T-cell (primary cell): ENCODE measurements around the gene TTC9C. TPM values are rescaled to one million over a fixed set of nuclear protein-coding genes. Genes with fewer than 3 reads are reported as not detected.

Source experiments
- ATAC-seq, 4 experiments: fragments of 200-7000 bp in 3 of 4; fragments of 150-1000 bp in 1 of 4; cut with Tn5 transposase; replicated peaks in 1 of 4; 1 replicate in 3 of 4; 2 replicates in 1 of 4; pipeline ENCODE4 v1.10.0; 2021; ENCODE audit warnings: moderate library complexity in 3 of 4, mild to moderate bottlenecking in 2 of 4, moderate number of reproducible peaks in 1 of 4
- CTCF ChIA-PET, 2 donors: fragments of 300-600 bp; sonication (Branson Sonifier 250); formaldehyde crosslinking; loops; one replicate each; lab custom pipeline; 2022; ENCODE audit warnings: antibody characterized with exemption in 2 of 2; lab: Charles Lee
- POLR2A ChIA-PET, 2 donors: fragments of 300-600 bp; sonication (Branson Sonifier 250); formaldehyde crosslinking; loops; one replicate each; lab custom pipeline; 2022; ENCODE audit warnings: antibody characterized with exemption in 2 of 2; lab: Charles Lee
- DNase-seq, 35 experiments: peaks; one replicate each; pipeline versions ENCODE4 v3.0.0 to v3.0.0-alpha.2; 2013 to 2023
- H3K27ac ChIP-seq: one replicate; pipeline ENCODE4 v1.5.1; 2013; ENCODE audit warnings: low read length
- H3K27me3 ChIP-seq, 2 experiments: replicated peaks in 1 of 2; 1 replicate in 1 of 2; 2 replicates in 1 of 2; pipeline versions ENCODE4 v1.6.1 to v1.7.0; 2013; ENCODE audit warnings: low read length in 1 of 2, mixed read lengths in 1 of 2; ENCODE audit not compliant: control insufficient read depth in 2 of 2, insufficient read depth in 2 of 2; ENCODE audit errors: extremely low read depth in 1 of 2
- H3K36me3 ChIP-seq, 2 donors: 1 replicate in 1 of 2; 2 replicates in 1 of 2; pipeline versions ENCODE4 v1.6.1 to v1.7.0; 2013; ENCODE audit warnings: low read length in 1 of 2; ENCODE audit not compliant: control insufficient read depth in 2 of 2, insufficient read depth in 1 of 2; ENCODE audit errors: extremely low read depth in 1 of 2
- H3K4me1 ChIP-seq, 2 experiments: 1 replicate in 1 of 2; 2 replicates in 1 of 2; pipeline versions ENCODE4 v1.6.1 to v1.7.0; 2013; ENCODE audit warnings: low read length in 2 of 2, mixed read lengths in 1 of 2; ENCODE audit not compliant: insufficient read depth in 2 of 2, control insufficient read depth in 1 of 2; ENCODE audit errors: extremely low read depth in 1 of 2
- H3K4me3 ChIP-seq, 2 donors: 1 replicate in 1 of 2; 2 replicates in 1 of 2; pipeline versions ENCODE4 v1.5.1 to v1.7.0; 2013; ENCODE audit warnings: mild to moderate bottlenecking in 2 of 2, low read length in 1 of 2, moderate library complexity in 1 of 2; ENCODE audit not compliant: control insufficient read depth in 1 of 2; ENCODE audit errors: extremely low read depth in 1 of 2
- H3K9me3 ChIP-seq: 2 replicates; pipeline ENCODE4 v1.7.0; 2013
- H3K27ac Mint-ChIP-seq, 2 donors: one replicate each; pipeline ENCODE4 v1.8.0; 2020 to 2021; ENCODE audit warnings: mild to moderate bottlenecking in 2 of 2, mixed read lengths in 2 of 2
- H3K27me3 Mint-ChIP-seq, 2 donors: one replicate each; pipeline ENCODE4 v1.8.0; 2021 to 2022; ENCODE audit warnings: mixed read lengths in 2 of 2
- H3K36me3 Mint-ChIP-seq: one replicate; pipeline ENCODE4 v1.8.0; 2021; ENCODE audit warnings: mixed read lengths
- H3K4me1 Mint-ChIP-seq, 3 donors: one replicate each; pipeline ENCODE4 v1.8.0; 2020 to 2022; ENCODE audit warnings: mixed read lengths in 3 of 3, mild to moderate bottlenecking in 1 of 3
- H3K4me3 Mint-ChIP-seq, 3 donors: one replicate each; pipeline ENCODE4 v1.8.0; 2020 to 2022; ENCODE audit warnings: mild to moderate bottlenecking in 3 of 3, mixed read lengths in 3 of 3, moderate library complexity in 3 of 3
- H3K9me3 Mint-ChIP-seq, 3 donors: one replicate each; pipeline ENCODE4 v1.8.0; 2020 to 2022; ENCODE audit warnings: mixed read lengths in 3 of 3
- WGBS: methylation state at CpG from one replicate; pipeline ENCODE4 v1.1.5; 2013; ENCODE audit warnings: missing lambda C conversion rate; ENCODE audit not compliant: insufficient coverage; 5-methylcytosine and 5-hydroxymethylcytosine counted together
- total RNA-seq, 35 experiments: library from RNA in 6 of 35; stranded (reverse) in 6 of 35; fragments of 120-200 nt in 1 of 35; gene quantifications; one replicate each; pipeline versions ENCODE4 v1.2.1 to v1.2.4 and lab custom pipeline; 2013 to 2026

TTC9C gene
- total RNA-seq, 5 donors from 2014 or later (not counting 1 experiment from before 2014, with no cell fraction given), result 15.4 to 54.5 (median 44.6) TPM

- Mint-ChIP-seq H3K9me3 (no peaks in the 10 kb centered on the region), H3K27me3 (no peaks in the 10 kb centered on the region), H3K4me3 (peak within 1 kb of the TSS; percentile 88 to 94 (median 92)), H3K4me1 (peaks cover 21 to 28% (median 27%) of the 10 kb centered on the region in 3 donors), H3K27ac (peak within 1 kb of the TSS; percentile 94 to 95), H3K36me3 (peaks cover 11% of the 10 kb centered on the region)
- Histone ChIP-seq H3K9me3 (no peaks in the 10 kb centered on the region), H3K27me3 (no peaks in the 10 kb centered on the region), H3K27ac (peak within 1 kb of the TSS; percentile 77), H3K4me1 (peaks cover 8 to 26% of the 10 kb centered on the region in 2 experiments), H3K4me3 (peak within 1 kb of the TSS; percentile 67 to 82), H3K36me3 (peaks cover 4 to 23% of the 10 kb centered on the region in 2 donors)
- WGBS, result under 1% methylated on average over 30 of the region's 60 CpGs
- CTCF ChIA-PET, result interaction anchor here (0.5 to 2.6 kb wide), 9 partner anchors 10 to 110 kb away, joined by 3 to 9 read pairs (median 4); partner anchors contain the start of genes POLR2G (in 2 of the 2), TMEM223 (in 1 of the 2) and ZBTB3 (in 1 of the 2)
- peak; percentile 71 to 91 (median 82) for DNase-seq
- ATAC-seq, result peak; percentile 85 to 89 (median 89)
- POLR2A ChIA-PET, result interaction anchor here (0.5 to 1.0 kb wide), 9 partner anchors 15 to 166 kb away, joined by 3 to 11 read pairs (median 4); no protein-coding TSS in a partner anchor
Observed at GRCh38 chr11:62771144-62772021, 43.1 kb downstream of the TTC9C start, which contains the start of gene TAF6L. TSS of gene TAF6L (plus strand) at chr11:62771396. CDS start at chr11:62775784, 4,388 bp downstream.

GRCh38 chr11:62774407-62774806, 46.1 kb downstream of the TTC9C start:
- no peaks in the 10 kb centered on the region for H3K27me3 Mint-ChIP-seq
- 92% methylated on average over 4 of the region's 6 CpGs for WGBS
- H3K27ac Mint-ChIP-seq, result no peak overlapping the region
- no peak overlapping the region for H3K4me3 ChIP-seq
- no peak overlapping the region for H3K4me3 Mint-ChIP-seq
- no peak overlapping the region for H3K27ac ChIP-seq
- CTCF ChIA-PET, result interaction anchor here (0.6 to 1.1 kb wide), 5 partner anchors 12 to 194 kb away, joined by 3 to 9 read pairs (median 5); no protein-coding TSS in a partner anchor
- no peaks in the 10 kb centered on the region for H3K9me3 Mint-ChIP-seq
- DNase-seq (no peak), ATAC-seq (no peak)
- H3K36me3 ChIP-seq, result peaks cover 12 to 20% of the 10 kb centered on the region in 2 donors
- H3K27me3 ChIP-seq, result no peaks in the 10 kb centered on the region
- peaks cover 20% of the 10 kb centered on the region for H3K36me3 Mint-ChIP-seq
- POLR2A ChIA-PET, result interaction anchor here in 1 of 2 donors (0.7 kb wide), 1 partner anchor 33 kb away, joined by 8 read pairs; no protein-coding TSS in a partner anchor
- peaks cover 24 to 33% (median 27%) of the 10 kb centered on the region in 3 donors for H3K4me1 Mint-ChIP-seq
- no peaks in the 10 kb centered on the region for H3K9me3 ChIP-seq
- peaks cover 8 to 35% of the 10 kb centered on the region in 2 experiments for H3K4me1 ChIP-seq

- Mint-ChIP-seq H3K4me1 (peaks cover 13 to 21% (median 16%) of the 10 kb centered on the region in 3 donors), H3K9me3 (no peaks in the 10 kb centered on the region), H3K4me3 (no peak overlapping the region), H3K27ac (no peak overlapping the region), H3K36me3 (peaks cover 20% of the 10 kb centered on the region), H3K27me3 (no peaks in the 10 kb centered on the region)
- Histone ChIP-seq H3K9me3 (no peaks in the 10 kb centered on the region), H3K27me3 (no peaks in the 10 kb centered on the region), H3K4me3 (no peak overlapping the region), H3K36me3 (peaks cover 12 to 20% of the 10 kb centered on the region in 2 donors), H3K4me1 (peaks cover 5 to 24% of the 10 kb centered on the region in 2 experiments), H3K27ac (no peak overlapping the region)
- DNase-seq, result no peak
- POLR2A ChIA-PET, result interaction anchor here (0.5 to 0.7 kb wide), 5 partner anchors 19 to 184 kb away, joined by 3 to 8 read pairs (median 3); partner anchors contain the start of gene TUT1 (in 1 of the 2)
- no peak for ATAC-seq
- 98% methylated on average over 11 of the region's 17 CpGs for WGBS
- CTCF ChIA-PET, result interaction anchor here (0.5 to 0.7 kb wide), 3 partner anchors 45 to 91 kb away, joined by 3 to 4 read pairs (median 3); no protein-coding TSS in a partner anchor
Observed at GRCh38 chr11:62775646-62776045, 47.4 kb downstream of the TTC9C start.

- DNase-seq (no peak), ATAC-seq (peak in 1 of 4 experiments; percentile 19)
- H3K27ac Mint-ChIP-seq, result peak overlapping the region; percentile 3 to 68
- Histone ChIP-seq H3K27ac (no peak overlapping the region), H3K36me3 (peaks cover 16 to 24% of the 10 kb centered on the region in 2 donors), H3K27me3 (no peaks in the 10 kb centered on the region), H3K4me3 (no peak overlapping the region), H3K4me1 (peaks cover 0 to 12% of the 10 kb centered on the region in 2 experiments), H3K9me3 (no peaks in the 10 kb centered on the region)
- WGBS, result 53% methylated on average over 2 of the region's 2 CpGs
- POLR2A ChIA-PET, result no interaction called here
- H3K4me3 Mint-ChIP-seq, result no peak overlapping the region
- no peaks in the 10 kb centered on the region for H3K27me3 Mint-ChIP-seq
- H3K36me3 Mint-ChIP-seq, result peaks cover 20% of the 10 kb centered on the region
- H3K4me1 Mint-ChIP-seq, result peaks cover 0 to 10% (median 5%) of the 10 kb centered on the region in 3 donors
- CTCF ChIA-PET, result no interaction called here
- no peaks in the 10 kb centered on the region for H3K9me3 Mint-ChIP-seq
Observed at GRCh38 chr11:62777389-62777788, 49.1 kb downstream of the TTC9C start.

- Histone ChIP-seq H3K4me1 (peaks cover 0 to 9% of the 10 kb centered on the region in 2 experiments), H3K9me3 (no peaks in the 10 kb centered on the region), H3K27me3 (no peaks in the 10 kb centered on the region), H3K36me3 (peaks cover 22 to 29% of the 10 kb centered on the region in 2 donors), H3K4me3 (no peak overlapping the region), H3K27ac (no peak overlapping the region)
- WGBS, result 90% methylated on average over 2 of the region's 3 CpGs
- peaks cover 27% of the 10 kb centered on the region for H3K36me3 Mint-ChIP-seq
- H3K27ac Mint-ChIP-seq, result peak overlapping the region in 1 of 2 donors; percentile 45
- no peaks in the 10 kb centered on the region for H3K27me3 Mint-ChIP-seq
- no peaks in the 10 kb centered on the region for H3K9me3 Mint-ChIP-seq
- H3K4me3 Mint-ChIP-seq, result no peak overlapping the region
- ATAC-seq (no peak), DNase-seq (no peak)
- H3K4me1 Mint-ChIP-seq, result peaks cover 0 to 10% (median 5%) of the 10 kb centered on the region in 3 donors
- ChIA-PET CTCF (no interaction called here), POLR2A (no interaction called here)
Observed at GRCh38 chr11:62778441-62778840, 50.2 kb downstream of the TTC9C start.

- H3K4me1 ChIP-seq, result peaks cover 7 to 12% of the 10 kb centered on the region in 2 experiments
- DNase-seq, result no peak
- H3K4me1 Mint-ChIP-seq, result peaks cover under 1 to 14% (median 11%) of the 10 kb centered on the region in 3 donors
- H3K36me3 ChIP-seq, result peaks cover 11 to 17% of the 10 kb centered on the region in 2 donors
- H3K9me3 Mint-ChIP-seq, result no peaks in the 10 kb centered on the region
- no peak for ATAC-seq
- H3K4me3 Mint-ChIP-seq, result no peak overlapping the region
- no peaks in the 10 kb centered on the region for H3K9me3 ChIP-seq
- CTCF ChIA-PET, result no interaction called here
- POLR2A ChIA-PET, result no interaction called here
- H3K27ac ChIP-seq, result no peak overlapping the region
- no peak overlapping the region for H3K4me3 ChIP-seq
- no peaks in the 10 kb centered on the region for H3K27me3 Mint-ChIP-seq
- no peaks in the 10 kb centered on the region for H3K27me3 ChIP-seq
- 100% methylated on average over 4 of the region's 7 CpGs for WGBS
- peaks cover 16% of the 10 kb centered on the region for H3K36me3 Mint-ChIP-seq
- H3K27ac Mint-ChIP-seq, result peak overlapping the region in 1 of 2 donors; percentile 6
Observed at GRCh38 chr11:62782753-62783152, 54.5 kb downstream of the TTC9C start.
